Measurements from ENCODE around the gene RERE. TPM values are rescaled to one million over a fixed set of nuclear protein-coding genes. Genes with fewer than 3 reads are reported as not detected.

RERE gene
- total RNA-seq, 1 experiment from 2014 or later: 55.2 TPM

- Histone ChIP-seq H3K27me3 (ENCODE audit: low read length) (no peaks in the 10 kb centered on the region), H3K4me3 (ENCODE audit: low read length) (no peak within 1 kb of the TSS), H2AFZ (ENCODE audit: low read length) (no peak within 1 kb of the TSS)
Observed at GRCh38 chr1:8317647-8318381, 499.6 kb downstream of the RERE start, which contains the start of gene SLC45A1. TSS of gene SLC45A1 (plus strand) at chr1:8318114. CDS start at chr1:8324330, 6,216 bp downstream.

GRCh38 chr1:8315573-8316475 lies 501.6 kb downstream of the RERE start:
- no peak overlapping the region for H2AFZ ChIP-seq (ENCODE audit: low read length)
- H3K9me3 ChIP-seq (ENCODE audit: low read length): no peaks in the 10 kb centered on the region
- H3K27ac ChIP-seq (ENCODE audit: low read length): no peak overlapping the region
- H3K9me2 ChIP-seq (replicated peaks; ENCODE audit: insufficient read depth, low read length): no peaks in the 10 kb centered on the region
- no peaks in the 10 kb centered on the region for H3K4me1 ChIP-seq (ENCODE audit: low read length)
- no peaks in the 10 kb centered on the region for H3K36me3 ChIP-seq (ENCODE audit: insufficient read depth, low read length)
- no peaks in the 10 kb centered on the region for H4K20me1 ChIP-seq (ENCODE audit: insufficient read depth, low read depth, low read length)
- H3K9ac ChIP-seq (ENCODE audit: low read length): no peak overlapping the region
- H3K4me2 ChIP-seq (ENCODE audit: low read depth, low read length, poor library complexity, severe bottlenecking): no peak overlapping the region
- no peak for DNase-seq
- no peaks in the 10 kb centered on the region for H3K79me2 ChIP-seq (ENCODE audit: low read length)
- H3K27me3 ChIP-seq (ENCODE audit: low read length): no peaks in the 10 kb centered on the region
- no peak overlapping the region for H3K4me3 ChIP-seq (ENCODE audit: low read length)

More at GRCh38 chr1:8317647-8318381, 499.6 kb downstream of the RERE start, which contains the start of gene SLC45A1:
- no peaks in the 10 kb centered on the region for H3K79me2 ChIP-seq (ENCODE audit: low read length)
- H3K9ac ChIP-seq (ENCODE audit: low read length): no peak within 1 kb of the TSS
- no peaks in the 10 kb centered on the region for H4K20me1 ChIP-seq (ENCODE audit: insufficient read depth, low read depth, low read length)
- no peaks in the 10 kb centered on the region for H3K9me2 ChIP-seq (replicated peaks; ENCODE audit: insufficient read depth, low read length)
- H3K36me3 ChIP-seq (ENCODE audit: insufficient read depth, low read length): no peaks in the 10 kb centered on the region
- H3K4me2 ChIP-seq (ENCODE audit: low read depth, low read length, poor library complexity, severe bottlenecking): no peak within 1 kb of the TSS
- H3K4me1 ChIP-seq (ENCODE audit: low read length): no peaks in the 10 kb centered on the region
- no peaks in the 10 kb centered on the region for H3K9me3 ChIP-seq (ENCODE audit: low read length)
- no peak within 1 kb of the TSS for H3K27ac ChIP-seq (ENCODE audit: low read length)
- DNase-seq: no peak

GRCh38 chr1:8314346-8315280 lies 502.8 kb downstream of the RERE start:
- no peak overlapping the region for H3K27ac ChIP-seq (ENCODE audit: low read length)
- no peaks in the 10 kb centered on the region for H3K27me3 ChIP-seq (ENCODE audit: low read length)
- no peak overlapping the region for H2AFZ ChIP-seq (ENCODE audit: low read length)

GRCh38 chr1:8313231-8313630 lies 504.2 kb downstream of the RERE start:
- Histone ChIP-seq H3K79me2 (ENCODE audit: low read length) (no peaks in the 10 kb centered on the region), H3K4me3 (ENCODE audit: low read length) (no peak overlapping the region), H3K27ac (ENCODE audit: low read length) (no peak overlapping the region), H3K9me2 (replicated peaks; ENCODE audit: insufficient read depth, low read length) (no peaks in the 10 kb centered on the region), H3K4me1 (ENCODE audit: low read length) (no peaks in the 10 kb centered on the region), H3K9ac (ENCODE audit: low read length) (no peak overlapping the region), H3K27me3 (ENCODE audit: low read length) (no peaks in the 10 kb centered on the region), H4K20me1 (ENCODE audit: insufficient read depth, low read depth, low read length) (no peaks in the 10 kb centered on the region), H3K9me3 (ENCODE audit: low read length) (no peaks in the 10 kb centered on the region), H3K4me2 (ENCODE audit: low read depth, low read length, poor library complexity, severe bottlenecking) (no peak overlapping the region), H2AFZ (ENCODE audit: low read length) (no peak overlapping the region), H3K36me3 (ENCODE audit: insufficient read depth, low read length) (no peaks in the 10 kb centered on the region)
- no peak for DNase-seq

More at GRCh38 chr1:8314346-8315280, 502.8 kb downstream of the RERE start:
- Histone ChIP-seq H3K79me2 (ENCODE audit: low read length) (no peaks in the 10 kb centered on the region), H3K4me3 (ENCODE audit: low read length) (no peak overlapping the region), H4K20me1 (ENCODE audit: insufficient read depth, low read depth, low read length) (no peaks in the 10 kb centered on the region), H3K4me2 (ENCODE audit: low read depth, low read length, poor library complexity, severe bottlenecking) (no peak overlapping the region), H3K4me1 (ENCODE audit: low read length) (no peaks in the 10 kb centered on the region), H3K9ac (ENCODE audit: low read length) (no peak overlapping the region), H3K9me2 (replicated peaks; ENCODE audit: insufficient read depth, low read length) (no peaks in the 10 kb centered on the region), H3K36me3 (ENCODE audit: insufficient read depth, low read length) (no peaks in the 10 kb centered on the region), H3K9me3 (ENCODE audit: low read length) (no peaks in the 10 kb centered on the region)
- DNase-seq: peak; percentile 45

GRCh38 chr1:8312235-8313218 lies 504.9 kb downstream of the RERE start:
- Histone ChIP-seq H3K27ac (ENCODE audit: low read length) (no peak overlapping the region), H3K9me2 (replicated peaks; ENCODE audit: insufficient read depth, low read length) (no peaks in the 10 kb centered on the region), H3K4me2 (ENCODE audit: low read depth, low read length, poor library complexity, severe bottlenecking) (no peak overlapping the region), H3K27me3 (ENCODE audit: low read length) (no peaks in the 10 kb centered on the region), H3K79me2 (ENCODE audit: low read length) (no peaks in the 10 kb centered on the region), H3K9ac (ENCODE audit: low read length) (no peak overlapping the region), H3K9me3 (ENCODE audit: low read length) (no peaks in the 10 kb centered on the region), H4K20me1 (ENCODE audit: insufficient read depth, low read depth, low read length) (no peaks in the 10 kb centered on the region), H3K4me1 (ENCODE audit: low read length) (no peaks in the 10 kb centered on the region), H2AFZ (ENCODE audit: low read length) (no peak overlapping the region), H3K4me3 (ENCODE audit: low read length) (no peak overlapping the region), H3K36me3 (ENCODE audit: insufficient read depth, low read length) (no peaks in the 10 kb centered on the region)
- no peak for DNase-seq

- Histone ChIP-seq H3K27ac (ENCODE audit: low read length) (no peak overlapping the region), H3K36me3 (ENCODE audit: insufficient read depth, low read length) (no peaks in the 10 kb centered on the region), H3K9me3 (ENCODE audit: low read length) (no peaks in the 10 kb centered on the region), H3K4me2 (ENCODE audit: low read depth, low read length, poor library complexity, severe bottlenecking) (no peak overlapping the region), H3K4me3 (ENCODE audit: low read length) (no peak overlapping the region), H3K9me2 (replicated peaks; ENCODE audit: insufficient read depth, low read length) (no peaks in the 10 kb centered on the region), H4K20me1 (ENCODE audit: insufficient read depth, low read depth, low read length) (no peaks in the 10 kb centered on the region), H2AFZ (ENCODE audit: low read length) (no peak overlapping the region), H3K4me1 (ENCODE audit: low read length) (no peaks in the 10 kb centered on the region), H3K27me3 (ENCODE audit: low read length) (no peaks in the 10 kb centered on the region), H3K9ac (ENCODE audit: low read length) (no peak overlapping the region), H3K79me2 (ENCODE audit: low read length) (no peaks in the 10 kb centered on the region)
- DNase-seq: no peak
Observed at GRCh38 chr1:8311068-8311718, 506.2 kb downstream of the RERE start.

GRCh38 chr1:8307628-8308027 lies 509.8 kb downstream of the RERE start:
- H3K4me2 ChIP-seq (ENCODE audit: low read depth, low read length, poor library complexity, severe bottlenecking): no peak overlapping the region
- H2AFZ ChIP-seq (ENCODE audit: low read length): no peak overlapping the region
- H3K9me2 ChIP-seq (replicated peaks; ENCODE audit: insufficient read depth, low read length): no peaks in the 10 kb centered on the region

More at GRCh38 chr1:8307628-8308027, 509.8 kb downstream of the RERE start:
- Histone ChIP-seq H3K79me2 (ENCODE audit: low read length) (no peaks in the 10 kb centered on the region), H3K9me3 (ENCODE audit: low read length) (no peaks in the 10 kb centered on the region), H3K4me1 (ENCODE audit: low read length) (no peaks in the 10 kb centered on the region), H3K9ac (ENCODE audit: low read length) (no peak overlapping the region), H3K36me3 (ENCODE audit: insufficient read depth, low read length) (no peaks in the 10 kb centered on the region), H4K20me1 (ENCODE audit: insufficient read depth, low read depth, low read length) (no peaks in the 10 kb centered on the region), H3K27me3 (ENCODE audit: low read length) (no peaks in the 10 kb centered on the region), H3K4me3 (ENCODE audit: low read length) (no peak overlapping the region), H3K27ac (ENCODE audit: low read length) (no peak overlapping the region)
- DNase-seq: no peak

All from Karpas-422 (cell line).